Chondrocyte (in vitro differentiated cells): ENCODE results near the gene ZNF532. TPM values are rescaled to one million over a fixed set of nuclear protein-coding genes. Genes with fewer than 3 reads are reported as not detected.

Source experiments
- DNase-seq: peaks from one replicate; pipeline ENCODE4 v3.0.0; 2021; ENCODE audit warnings: mixed read lengths, low spot score
- H3K27ac Mint-ChIP-seq: one replicate; pipeline ENCODE4 v1.8.0; 2021; ENCODE audit warnings: mild to moderate bottlenecking, moderate library complexity, mixed read lengths; ENCODE audit not compliant: unreplicated experiment
- H3K27me3 Mint-ChIP-seq: 2 replicates; pipeline ENCODE4 v1.8.0; 2021; ENCODE audit warnings: low read depth, mixed read lengths
- H3K36me3 Mint-ChIP-seq: 2 replicates; pipeline ENCODE4 v1.8.0; 2021; ENCODE audit warnings: low read depth, mixed read lengths
- H3K4me1 Mint-ChIP-seq: 2 replicates; pipeline ENCODE4 v1.8.0; 2021; ENCODE audit warnings: low read depth, mild to moderate bottlenecking, mixed read lengths
- H3K4me3 Mint-ChIP-seq: one replicate; pipeline ENCODE4 v1.8.0; 2021; ENCODE audit warnings: mild to moderate bottlenecking, moderate library complexity, mixed read lengths; ENCODE audit not compliant: unreplicated experiment
- H3K9me3 Mint-ChIP-seq: 2 replicates; pipeline ENCODE4 v1.8.0; 2021; ENCODE audit warnings: low read depth, mixed read lengths
- CTCF ChIP-seq: fragments of 200-600 bp; sonication (generic); IDR thresholded peaks from 2 replicates; pipeline ENCODE4 v1.5.0; 2021; ENCODE audit warnings: antibody characterized with exemption, mild to moderate bottlenecking, moderate library complexity
- total RNA-seq: library from RNA; stranded (reverse); gene quantifications from 3 replicates; pipeline ENCODE4 v1.2.1, GENCODE V29; 2021

Gene ZNF532
- total RNA-seq, 1 donor from 2014 or later, result 162 TPM

GRCh38 chr18:58955001-58955400, 90.3 kb downstream of the ZNF532 start:
- no peak overlapping the region for H3K27ac Mint-ChIP-seq
- no peak overlapping the region for H3K4me3 Mint-ChIP-seq
- TF ChIP-seq CTCF, result no peak
- H3K36me3 Mint-ChIP-seq, result peaks cover 15% of the 10 kb centered on the region
- H3K27me3 Mint-ChIP-seq, result no peaks in the 10 kb centered on the region
- H3K9me3 Mint-ChIP-seq, result no peaks in the 10 kb centered on the region
- peaks cover 38% of the 10 kb centered on the region for H3K4me1 Mint-ChIP-seq
- no peak for DNase-seq

DNA sequence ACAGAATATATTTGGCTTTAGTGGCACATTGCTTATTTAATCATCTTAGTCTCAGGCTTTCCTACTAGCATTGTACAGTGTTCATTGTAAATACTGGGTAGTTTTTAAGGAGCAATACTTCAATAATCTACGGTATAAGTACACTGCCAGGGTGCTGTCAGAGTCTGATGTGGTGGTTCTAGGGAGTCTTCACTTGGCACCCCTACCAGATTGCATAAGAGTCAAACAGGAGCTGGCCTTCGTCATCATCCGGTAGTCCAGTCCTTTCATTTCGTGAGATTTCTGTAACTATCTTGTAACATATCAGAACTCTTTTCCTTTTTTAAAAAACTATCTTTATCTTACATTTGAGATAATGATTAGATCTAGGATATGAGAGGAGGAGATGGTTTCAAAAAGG, 91.1 kb downstream of the ZNF532 start:
- peaks cover 20% of the 10 kb centered on the region for H3K36me3 Mint-ChIP-seq
- TF ChIP-seq CTCF, result no peak
- no peaks in the 10 kb centered on the region for H3K9me3 Mint-ChIP-seq
- no peak overlapping the region for H3K27ac Mint-ChIP-seq
- no peak for DNase-seq
- H3K4me3 Mint-ChIP-seq, result no peak overlapping the region
- peaks cover 35% of the 10 kb centered on the region for H3K4me1 Mint-ChIP-seq
- H3K27me3 Mint-ChIP-seq, result no peaks in the 10 kb centered on the region

DNA sequence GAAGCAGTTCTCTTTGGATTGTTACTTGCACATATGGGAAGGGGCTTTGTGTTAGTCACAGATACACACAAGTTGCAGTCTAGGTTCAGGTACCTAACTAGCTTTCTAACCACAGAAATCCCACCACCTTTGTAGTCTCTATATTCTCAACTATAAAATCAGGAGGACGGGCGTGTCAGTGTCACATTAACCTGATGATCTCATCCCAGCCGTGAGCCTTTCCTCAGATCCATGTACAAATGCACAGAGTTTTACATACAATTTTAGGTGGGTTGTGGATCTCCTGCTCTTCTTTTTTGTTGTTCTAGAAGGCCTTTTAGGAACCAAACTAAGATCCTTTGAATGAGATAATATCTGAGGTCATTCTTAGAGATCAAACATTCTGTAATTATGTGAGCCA, 94.0 kb downstream of the ZNF532 start:
- no peaks in the 10 kb centered on the region for H3K9me3 Mint-ChIP-seq
- H3K27ac Mint-ChIP-seq, result no peak overlapping the region
- H3K36me3 Mint-ChIP-seq, result peaks cover 34% of the 10 kb centered on the region
- H3K27me3 Mint-ChIP-seq, result no peaks in the 10 kb centered on the region
- DNase-seq, result no peak
- H3K4me3 Mint-ChIP-seq, result no peak overlapping the region
- no peak for TF ChIP-seq CTCF
- peaks cover 20% of the 10 kb centered on the region for H3K4me1 Mint-ChIP-seq

DNA sequence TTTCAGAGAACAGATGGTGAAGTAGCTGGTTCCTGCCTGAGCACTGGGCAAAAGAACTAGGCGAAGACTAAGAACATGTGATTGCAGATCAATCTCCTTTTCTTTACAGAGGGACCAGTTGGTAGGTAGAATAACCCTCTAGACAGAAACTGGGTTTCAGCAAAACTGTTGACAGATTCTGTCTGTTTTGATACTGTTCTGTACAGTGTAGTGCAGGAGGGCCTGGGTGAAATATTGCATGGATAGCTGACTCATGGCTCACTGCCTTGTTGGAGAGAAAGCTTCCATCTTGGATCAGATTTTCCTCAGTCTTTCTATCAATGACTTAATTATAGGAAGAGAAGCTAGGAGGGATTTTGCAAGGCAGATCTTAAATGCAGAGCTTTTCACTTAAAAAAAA, 95.8 kb downstream of the ZNF532 start:
- Mint-ChIP-seq H3K4me1 (peaks cover 29% of the 10 kb centered on the region), H3K4me3 (no peak overlapping the region), H3K27ac (no peak overlapping the region), H3K9me3 (no peaks in the 10 kb centered on the region), H3K27me3 (no peaks in the 10 kb centered on the region), H3K36me3 (peaks cover 31% of the 10 kb centered on the region)
- no peak for TF ChIP-seq CTCF
- DNase-seq, result no peak

DNA sequence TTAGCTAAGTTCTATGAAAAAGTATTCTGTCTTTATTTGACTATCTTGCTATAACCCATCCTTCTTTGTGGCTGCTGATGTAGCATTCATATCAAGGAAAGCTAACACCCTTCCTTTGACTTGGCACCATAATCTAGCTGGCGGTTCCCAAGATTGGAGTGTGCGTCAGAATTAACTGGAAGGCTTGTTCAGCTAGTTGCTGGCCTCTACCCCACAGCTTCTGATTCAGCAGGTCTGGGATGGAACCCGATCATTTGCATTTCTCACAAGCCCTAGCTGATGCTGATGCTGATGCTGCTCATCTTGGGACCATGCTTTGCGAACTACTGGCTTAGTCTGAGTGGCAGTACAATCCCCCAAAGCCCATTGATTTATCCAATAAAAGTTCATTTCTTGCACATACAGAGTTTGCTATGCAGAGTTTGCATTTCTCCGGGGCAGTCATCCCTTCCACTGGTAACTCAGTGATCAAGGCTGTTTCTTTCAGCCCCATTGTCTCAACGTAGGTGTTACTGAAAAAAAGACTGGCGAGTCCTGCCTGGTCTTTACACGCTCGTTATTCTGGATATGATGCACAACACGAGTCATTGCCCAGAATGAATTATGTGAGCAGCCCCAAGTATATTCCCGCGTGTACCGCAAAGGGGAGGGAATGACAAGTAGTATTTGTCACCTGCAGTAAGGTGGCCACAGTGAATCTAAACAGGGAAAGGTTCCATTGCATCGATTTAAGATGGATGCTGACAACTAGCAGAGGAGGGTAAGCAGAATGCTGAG, 96.5 kb downstream of the ZNF532 start:
- no peak for TF ChIP-seq CTCF
- DNase-seq, result no peak
- Mint-ChIP-seq H3K36me3 (peaks cover 28% of the 10 kb centered on the region), H3K27me3 (no peaks in the 10 kb centered on the region), H3K27ac (no peak overlapping the region), H3K4me3 (no peak overlapping the region), H3K4me1 (peaks cover 35% of the 10 kb centered on the region), H3K9me3 (no peaks in the 10 kb centered on the region)
